HL-60 (cell line): Measurements from ENCODE around the gene SLC22A13.

Experiments
- DNase-seq, 2 experiments: peaks; one replicate each; pipeline ENCODE4 v3.0.0-alpha.2; 2010 to 2020; ENCODE audit warnings: low read depth in 1 of 2, low spot score in 1 of 2
- H3K27ac ChIP-seq: fragments of 250-450 bp; sonication (Bioruptor Pico); replicated peaks from 2 replicates; pipeline ENCODE4 v1.5.1; 2020; ENCODE audit warnings: mild to moderate bottlenecking, moderate library complexity
- H3K27me3 ChIP-seq: fragments of 250-450 bp; sonication (Bioruptor Pico); 2 replicates; pipeline ENCODE4 v1.5.1; 2021; ENCODE audit warnings: mild to moderate bottlenecking, moderate library complexity; ENCODE audit not compliant: insufficient read depth, poor library complexity, severe bottlenecking
- H3K4me3 ChIP-seq: replicated peaks from 2 replicates; pipeline ENCODE4 v1.5.1; 2011; ENCODE audit warnings: mild to moderate bottlenecking, control low read depth, low read length; ENCODE audit not compliant: insufficient read depth
- CTCF ChIP-seq: IDR thresholded peaks from one replicate; pipeline ENCODE4 v1.5.1; 2011; ENCODE audit warnings: low read length, control low read depth, inconsistent platforms; ENCODE audit not compliant: insufficient read depth
- GABPA ChIP-seq: IDR thresholded peaks from 2 replicates; pipeline ENCODE4 v1.6.1; 2012; ENCODE audit warnings: low read depth
- POLR2AphosphoS5 ChIP-seq: IDR thresholded peaks from 2 replicates; pipeline ENCODE4 v1.6.1; 2012; ENCODE audit warnings: low read depth
- REST ChIP-seq: IDR thresholded peaks from 2 replicates; pipeline ENCODE4 v1.6.1; 2012; ENCODE audit warnings: low read depth; ENCODE audit not compliant: insufficient replicate concordance
- SPI1 ChIP-seq: IDR thresholded peaks from 2 replicates; pipeline ENCODE4 v1.6.1; 2012; ENCODE audit warnings: low read depth, mild to moderate bottlenecking, borderline replicate concordance

Gene SLC22A13

GRCh38 chr3:38250198-38250597 lies 15.4 kb upstream of the SLC22A13 start:
- TF ChIP-seq GABPA (no peak), CTCF (no peak), POLR2AphosphoS5 (no peak), REST (no peak), SPI1 (no peak)
- DNase-seq = no peak
- Histone ChIP-seq H3K27me3 (no peaks in the 10 kb centered on the region), H3K4me3 (no peak overlapping the region), H3K27ac (no peak overlapping the region)

GRCh38 chr3:38251197-38251596 lies 14.4 kb upstream of the SLC22A13 start:
- Histone ChIP-seq H3K27me3 (no peaks in the 10 kb centered on the region), H3K27ac (no peak overlapping the region), H3K4me3 (no peak overlapping the region)
- TF ChIP-seq GABPA (no peak), POLR2AphosphoS5 (no peak), REST (no peak), SPI1 (no peak), CTCF (no peak)
- no peak for DNase-seq

- H3K27me3 ChIP-seq = no peaks in the 10 kb centered on the region
- DNase-seq = no peak
- no peak overlapping the region for H3K27ac ChIP-seq
- TF ChIP-seq GABPA (no peak), POLR2AphosphoS5 (no peak), SPI1 (no peak), CTCF (no peak), REST (no peak)
- H3K4me3 ChIP-seq = no peak overlapping the region
Measured at GRCh38 chr3:38253704-38254103, 11.9 kb upstream of the SLC22A13 start.
